GM18873 (cell line): ENCODE results near the gene HSPA9.
"Not testable (repeated sequence)": the region's sequence is repeated elsewhere in the genome, so short reads cannot be mapped to it uniquely, and the experiment has no call there.

Source experiments
- ATAC-seq: cut with Tn5 transposase; IDR thresholded peaks from one replicate; pipeline ENCODE4 v1.9.1; 2021; ENCODE audit warnings: mild to moderate bottlenecking, moderate library complexity, moderate number of reproducible peaks; ENCODE audit not compliant: unreplicated experiment, low FRiP score

Gene HSPA9

GRCh38 chr5:138538943-138539627 is 36.1 kb downstream of the HSPA9 start:
- no peak for ATAC-seq

GRCh38 chr5:138536665-138537315 is 38.4 kb downstream of the HSPA9 start:
- no peak for ATAC-seq

DNA sequence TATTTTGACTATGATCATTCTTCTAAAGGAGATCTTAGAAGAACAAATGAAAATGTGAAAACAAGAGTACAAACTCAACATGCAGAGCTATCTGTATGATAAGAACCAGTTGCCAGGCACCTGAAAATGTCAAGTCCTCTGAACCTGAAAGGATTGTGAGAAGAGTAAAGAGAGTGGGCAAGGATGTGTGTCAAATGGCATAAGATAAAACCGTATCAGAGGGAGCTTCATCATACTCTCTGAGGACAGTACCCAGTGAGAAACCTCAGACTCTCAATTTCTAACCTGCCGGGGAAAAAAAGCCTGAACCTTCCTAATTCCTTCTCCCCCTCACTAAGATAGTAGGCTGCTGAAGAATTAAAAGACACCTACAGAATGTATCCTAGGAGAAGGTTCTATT is 39.0 kb downstream of the HSPA9 start:
- no peak for ATAC-seq

GRCh38 chr5:138533973-138534941 is 40.9 kb downstream of the HSPA9 start:
- no peak for ATAC-seq

DNA sequence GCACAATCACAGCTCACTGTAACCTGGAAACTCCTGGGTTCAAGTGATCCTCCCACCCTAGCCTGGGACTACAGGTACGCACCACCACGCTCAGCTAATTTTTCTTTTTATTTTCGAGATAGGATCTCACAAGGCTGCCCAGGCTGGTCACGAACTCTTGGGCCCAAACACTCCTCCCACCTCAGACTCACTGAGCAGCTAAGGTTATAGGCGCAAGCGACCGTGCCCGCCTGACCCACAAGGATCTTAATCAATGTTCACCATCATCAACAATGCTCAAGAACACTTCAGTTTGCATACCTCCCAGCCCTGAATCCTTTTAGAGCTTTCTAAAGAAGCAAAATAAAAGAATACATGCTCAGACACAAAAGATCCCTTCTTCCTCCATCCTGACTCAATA is 45.4 kb downstream of the HSPA9 start:
- no peak for ATAC-seq

GRCh38 chr5:138528744-138529469 is 46.3 kb downstream of the HSPA9 start:
- ATAC-seq = no peak

DNA sequence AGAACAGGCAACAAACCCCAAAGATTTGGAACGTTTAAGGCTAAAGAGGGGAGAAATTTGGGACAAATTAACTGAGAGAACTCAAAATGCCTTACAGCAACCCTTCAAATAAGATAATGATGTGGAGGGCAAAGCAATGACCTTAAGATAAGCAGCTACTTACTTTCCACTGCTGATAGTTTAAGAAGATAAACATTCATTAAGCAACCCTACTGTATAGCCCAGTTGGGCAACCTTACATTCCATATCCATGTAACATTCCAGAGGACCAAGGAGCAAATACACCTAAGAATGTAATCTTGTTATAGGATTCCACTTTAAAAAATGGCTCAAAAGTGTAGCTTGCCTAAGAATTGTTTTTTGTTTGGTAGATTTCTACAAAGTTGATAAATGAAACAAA is 47.0 kb downstream of the HSPA9 start:
- ATAC-seq = no peak

- ATAC-seq = no peak
Observed at GRCh38 chr5:138527170-138527569, 48.0 kb downstream of the HSPA9 start.

- ATAC-seq = no peak
Observed at GRCh38 chr5:138523406-138523805, 51.8 kb downstream of the HSPA9 start.

DNA sequence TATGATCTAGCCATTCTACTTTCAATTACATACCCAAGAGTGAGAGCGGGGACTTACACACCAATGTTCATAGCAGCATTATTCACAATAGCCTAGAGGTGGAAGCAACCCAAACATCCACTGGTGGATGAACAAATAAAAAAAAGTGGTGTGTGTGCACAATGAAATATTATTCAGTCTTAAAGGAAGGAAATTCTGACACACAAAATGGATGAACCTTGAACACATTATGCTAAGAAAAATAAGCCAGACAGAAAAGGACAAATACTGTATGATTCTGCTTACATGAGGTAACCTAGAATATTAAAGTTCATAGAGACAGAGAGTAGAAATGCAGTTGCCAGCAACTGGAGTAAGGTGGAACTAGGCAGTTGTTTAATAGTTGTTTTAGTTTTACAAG is 54.2 kb downstream of the HSPA9 start:
- no peak for ATAC-seq

GRCh38 chr5:138517437-138517836 is 57.8 kb downstream of the HSPA9 start:
- no peak for ATAC-seq

DNA sequence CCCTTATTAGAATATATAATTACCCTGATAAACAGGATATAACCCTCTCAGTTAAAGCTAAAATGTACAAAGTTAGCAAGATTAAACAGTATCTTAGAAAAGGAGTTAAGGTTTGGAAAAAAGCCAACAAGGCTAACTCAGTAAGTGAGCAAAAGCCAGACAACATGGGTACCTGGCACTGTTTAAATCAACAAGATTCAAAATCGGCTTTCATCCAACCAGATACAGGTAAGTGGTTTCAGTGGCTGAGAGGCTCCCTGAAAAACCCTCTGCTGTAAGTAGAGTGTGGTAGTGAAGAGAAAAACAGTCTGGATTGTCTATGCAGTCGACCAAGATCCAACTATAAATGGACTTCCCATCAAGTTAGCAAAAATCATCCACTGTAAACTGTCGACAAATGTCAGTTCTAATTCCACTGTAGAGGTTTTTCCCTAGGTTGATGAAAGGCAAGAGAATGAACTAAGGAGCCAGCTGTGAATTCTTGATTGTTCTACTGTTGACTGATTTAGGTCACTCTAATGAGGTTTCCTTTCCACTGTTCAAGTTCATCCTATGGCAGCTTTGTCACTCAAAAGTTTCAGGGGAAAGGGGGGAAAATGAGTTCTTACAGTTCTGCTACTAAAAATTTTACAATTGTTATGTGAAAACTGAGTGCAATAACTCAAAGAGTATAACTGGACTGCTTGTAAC is 59.5 kb downstream of the HSPA9 start:
- no peak for ATAC-seq

DNA sequence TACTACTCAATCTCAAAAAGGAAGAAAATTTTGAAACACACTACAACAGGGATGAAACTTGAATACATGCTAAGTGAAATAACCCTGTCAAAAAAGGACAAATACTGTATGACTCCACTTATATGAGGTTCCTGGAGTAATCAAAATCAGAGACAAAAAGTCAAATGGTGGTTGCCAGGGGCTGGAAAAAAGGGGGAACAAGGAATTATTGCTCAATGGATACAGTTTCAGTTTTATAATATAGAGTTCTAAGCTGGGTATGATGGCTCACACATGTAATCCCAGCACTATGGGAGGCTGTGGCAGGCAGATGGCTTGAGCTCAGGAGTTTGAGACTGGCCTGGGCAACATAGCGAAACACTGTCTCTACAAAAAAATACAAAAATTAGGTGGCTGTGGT is 61.2 kb downstream of the HSPA9 start:
- ATAC-seq = no peak

DNA sequence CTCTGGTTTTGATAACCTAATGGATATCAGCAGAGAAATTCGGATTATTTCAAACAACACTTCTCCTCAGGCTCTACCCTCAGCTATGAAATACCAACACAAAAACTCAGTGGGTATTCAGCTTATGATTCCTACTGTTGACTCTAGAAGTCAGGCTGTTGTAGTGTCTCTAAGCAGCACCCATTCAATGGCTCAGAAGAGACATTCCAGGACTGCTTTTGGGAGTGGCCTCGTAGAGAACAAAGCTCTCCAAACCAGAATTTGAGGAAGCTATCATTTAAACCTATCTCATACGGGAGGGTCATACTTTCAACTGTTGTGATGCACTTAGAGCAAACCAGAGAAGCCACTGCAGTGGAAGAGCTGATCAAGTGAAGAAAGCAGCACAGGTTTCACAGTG is 66.2 kb downstream of the HSPA9 start:
- ATAC-seq = no peak

- ATAC-seq = not testable (repeated sequence)
Observed at GRCh38 chr5:138507485-138507884, 67.7 kb downstream of the HSPA9 start.

DNA sequence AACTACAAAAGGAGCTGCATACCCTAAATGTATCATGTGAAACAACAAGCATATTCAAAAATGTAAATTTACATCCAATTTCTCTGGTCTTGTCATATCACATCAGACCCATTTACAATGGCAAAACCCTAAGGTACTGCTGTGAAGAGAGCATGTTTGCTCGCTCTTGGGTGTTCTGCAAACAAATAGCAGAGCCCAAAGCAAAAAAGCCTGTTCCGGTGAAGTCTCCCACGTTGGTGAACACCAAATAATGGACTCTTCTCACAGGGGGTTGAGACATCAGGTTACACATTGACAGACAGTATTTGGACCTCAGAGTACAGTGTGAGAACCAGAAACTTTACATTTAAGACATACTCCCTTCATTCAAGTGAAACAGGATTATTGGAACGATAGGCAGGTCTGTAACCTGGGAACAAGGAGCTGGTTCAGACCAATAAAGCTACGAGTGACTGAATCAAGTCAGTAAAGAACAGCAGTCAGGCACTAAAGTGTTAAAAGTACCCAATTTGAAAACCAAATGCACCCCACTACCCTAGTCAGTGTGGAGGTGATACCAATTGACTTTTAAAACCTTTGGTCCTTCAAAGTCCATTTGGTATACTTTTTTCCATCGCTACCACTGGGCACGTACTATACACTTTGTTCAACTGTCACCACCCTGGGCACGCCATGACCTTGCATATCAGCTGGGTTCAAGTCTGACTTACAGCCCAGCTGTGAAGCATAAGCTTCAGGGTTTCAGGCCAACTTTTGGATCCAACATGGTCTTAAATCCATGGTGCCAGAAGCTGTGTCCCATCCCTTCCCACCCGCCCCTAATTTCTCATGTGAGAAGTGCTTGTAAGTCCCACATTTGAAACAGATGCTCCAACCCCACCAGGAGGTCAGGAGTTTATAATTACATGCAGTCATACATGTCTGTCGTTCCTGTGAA is 68.6 kb downstream of the HSPA9 start:
- ATAC-seq = no peak

DNA sequence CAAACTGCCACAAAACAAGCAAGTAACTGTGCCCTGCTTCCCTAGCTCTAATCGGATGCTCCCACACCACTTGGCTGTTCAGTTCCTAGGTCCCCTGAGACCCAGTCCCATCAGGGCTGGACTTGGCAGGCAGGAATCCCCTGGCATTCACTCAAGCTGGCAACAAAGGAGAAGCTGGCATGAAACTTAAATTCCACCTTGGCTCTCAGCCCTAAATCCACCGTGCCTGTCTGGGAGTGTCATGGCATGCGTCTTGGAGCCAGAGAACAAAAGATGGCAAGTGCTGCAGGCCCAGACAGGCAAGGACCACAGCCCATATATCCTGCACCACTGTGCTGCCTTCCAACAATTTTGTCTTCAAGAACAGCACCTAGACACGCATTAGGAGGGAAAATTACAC is 70.4 kb downstream of the HSPA9 start:
- no peak for ATAC-seq
